ENCODE data around the gene MRPS31. TPM values are rescaled to one million over a fixed set of nuclear protein-coding genes. Genes with fewer than 3 reads are reported as not detected.

Gene MRPS31
- polyA plus RNA-seq, 1 donor (not counting 4 experiments of a cell fraction or from before 2014, with no cell fraction given): 27.2 TPM

DNA sequence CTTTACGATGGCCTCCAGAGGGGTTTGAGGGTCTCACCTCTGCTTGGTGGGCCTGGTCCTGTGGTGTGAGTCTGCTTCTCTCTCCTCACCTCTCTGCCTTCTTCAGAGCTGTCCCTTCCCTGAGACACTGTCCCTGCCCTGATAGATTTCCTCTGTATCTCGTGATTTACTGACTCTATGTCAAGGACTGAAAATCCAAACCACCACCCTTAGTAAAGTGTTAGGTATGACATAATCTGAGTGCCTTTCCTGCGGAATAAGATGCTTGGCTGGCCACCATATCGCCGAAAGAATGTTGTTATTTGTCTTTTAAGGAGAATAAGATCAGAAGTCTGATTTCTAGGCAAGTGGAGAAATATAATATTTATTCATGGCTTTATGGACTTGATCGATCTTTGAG lies 25.7 kb upstream of the MRPS31 start:
- no peak for FAIRE-seq
- H3K4me3 ChIP-seq (ENCODE audit: control insufficient read depth in 2 of 3, extremely low read depth in 1 of 3, insufficient read depth in 2 of 3, low read depth in 1 of 3, low read length in 3 of 3): no peak overlapping the region

DNA sequence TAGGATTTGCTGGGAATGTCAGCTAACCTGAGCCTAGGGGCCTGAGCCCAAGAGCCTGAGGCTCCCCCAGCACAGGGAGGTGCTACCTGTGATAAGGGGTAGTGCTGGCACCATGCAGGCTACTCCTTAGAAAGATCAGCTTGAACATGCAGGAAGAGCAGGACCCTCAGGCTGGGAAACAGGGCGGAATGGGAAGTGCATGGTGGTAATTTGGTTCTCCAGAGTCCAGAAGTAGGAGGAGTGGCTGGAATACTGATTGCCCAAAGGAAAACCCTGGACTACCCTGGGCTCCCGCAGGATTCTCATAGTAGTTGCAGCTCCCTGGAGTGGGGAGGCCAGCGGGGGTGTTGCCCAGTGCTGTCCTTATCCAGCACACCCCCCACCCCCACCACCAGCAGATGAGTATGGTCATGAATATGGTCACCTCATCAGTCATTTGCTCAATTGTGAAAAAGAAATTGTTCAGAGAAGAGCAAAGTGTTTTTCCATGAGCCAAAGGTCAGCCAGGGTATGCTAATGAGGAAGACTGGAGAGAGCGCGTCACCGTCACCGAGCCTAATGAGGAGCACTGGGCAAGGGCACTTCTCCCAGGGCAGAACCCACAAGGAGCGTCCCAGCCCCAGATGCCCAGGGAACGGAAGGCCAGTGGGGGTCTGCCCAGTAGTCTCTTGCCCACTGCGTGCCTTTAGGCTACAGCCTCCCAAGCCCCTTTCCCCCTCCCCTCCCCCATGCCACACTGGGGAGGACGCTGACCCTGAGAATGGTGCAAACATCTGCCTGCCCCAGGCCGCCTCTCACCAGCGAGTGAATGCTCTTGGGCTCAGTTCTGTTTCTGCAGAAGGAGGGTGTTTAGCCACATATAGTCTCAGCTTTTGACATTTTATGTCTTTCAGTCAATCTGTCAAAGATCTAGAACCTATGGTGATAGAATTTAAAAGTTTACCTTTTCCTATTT lies 23.7 kb upstream of the MRPS31 start:
- Histone ChIP-seq H3K9me3 (ENCODE audit: control insufficient read depth, low read depth, low read length) (no peaks in the 10 kb centered on the region), H3K4me3 (ENCODE audit: control insufficient read depth in 2 of 3, extremely low read depth in 1 of 3, insufficient read depth in 2 of 3, low read depth in 1 of 3, low read length in 3 of 3) (no peak overlapping the region), H4K20me1 (ENCODE audit: control insufficient read depth, extremely low read depth, insufficient read depth, low read length) (no peaks in the 10 kb centered on the region), H3K4me2 (ENCODE audit: control insufficient read depth, extremely low read depth, insufficient read depth, low read depth, low read length) (no peak overlapping the region), H3K27me3 (ENCODE audit: control insufficient read depth, extremely low read depth, insufficient read depth, low read length) (no peaks in the 10 kb centered on the region), H3K4me1 (ENCODE audit: control insufficient read depth, extremely low read depth, insufficient read depth, low read length) (peaks cover 7% of the 10 kb centered on the region), H3K9me1 (ENCODE audit: control insufficient read depth, extremely low read depth, insufficient read depth, low read length) (no peaks in the 10 kb centered on the region), H3K27ac (ENCODE audit: control insufficient read depth, insufficient read depth, low read length) (no peak overlapping the region), H3K79me2 (ENCODE audit: control insufficient read depth, insufficient read depth, low read length) (peaks cover 12% of the 10 kb centered on the region), H2AFZ (ENCODE audit: control insufficient read depth, low read length) (no peak overlapping the region), H3K9ac (ENCODE audit: control insufficient read depth, extremely low read depth, insufficient read depth, low read length) (no peak overlapping the region), H3K36me3 (ENCODE audit: control insufficient read depth in 2 of 2, extremely low read depth in 1 of 2, insufficient read depth in 2 of 2, low read length in 2 of 2) (peaks cover 9 to 15% of the 10 kb centered on the region in 2 experiments)
- FAIRE-seq: no peak
- no peak for DNase-seq (ENCODE audit: low read depth, low spot score)
- TF ChIP-seq, protein P1, sequence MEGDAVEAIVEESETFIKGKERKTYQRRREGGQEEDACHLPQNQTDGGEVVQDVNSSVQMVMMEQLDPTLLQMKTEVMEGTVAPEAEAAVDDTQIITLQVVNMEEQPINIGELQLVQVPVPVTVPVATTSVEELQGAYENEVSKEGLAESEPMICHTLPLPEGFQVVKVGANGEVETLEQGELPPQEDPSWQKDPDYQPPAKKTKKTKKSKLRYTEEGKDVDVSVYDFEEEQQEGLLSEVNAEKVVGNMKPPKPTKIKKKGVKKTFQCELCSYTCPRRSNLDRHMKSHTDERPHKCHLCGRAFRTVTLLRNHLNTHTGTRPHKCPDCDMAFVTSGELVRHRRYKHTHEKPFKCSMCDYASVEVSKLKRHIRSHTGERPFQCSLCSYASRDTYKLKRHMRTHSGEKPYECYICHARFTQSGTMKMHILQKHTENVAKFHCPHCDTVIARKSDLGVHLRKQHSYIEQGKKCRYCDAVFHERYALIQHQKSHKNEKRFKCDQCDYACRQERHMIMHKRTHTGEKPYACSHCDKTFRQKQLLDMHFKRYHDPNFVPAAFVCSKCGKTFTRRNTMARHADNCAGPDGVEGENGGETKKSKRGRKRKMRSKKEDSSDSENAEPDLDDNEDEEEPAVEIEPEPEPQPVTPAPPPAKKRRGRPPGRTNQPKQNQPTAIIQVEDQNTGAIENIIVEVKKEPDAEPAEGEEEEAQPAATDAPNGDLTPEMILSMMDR (optimal IDR thresholded peaks at IDR 0.05 in 1 of 3, IDR thresholded peaks at IDR 0.05 in 1 of 3, conservative IDR thresholded peaks at IDR 0.05 in 1 of 3; ENCODE audit: extremely low read depth in 1 of 3, insufficient read depth in 2 of 3, low read length in 3 of 3): no peak
- no peak for TF ChIP-seq EZH2 (IDR thresholded peaks at IDR 0.05; ENCODE audit: low read length)
- dilution Hi-C loops (cut with MboI; ENCODE audit: extremely low pct_ligation_motif_present, low sequenced_read_pairs): no loop called here

More for the DNA sequence above, 25.7 kb upstream of the MRPS31 start:
- dilution Hi-C loops (cut with MboI; ENCODE audit: extremely low pct_ligation_motif_present, low sequenced_read_pairs): no loop called here
- DNase-seq (ENCODE audit: low read depth, low spot score): no peak
- Histone ChIP-seq H3K9ac (ENCODE audit: control insufficient read depth, extremely low read depth, insufficient read depth, low read length) (no peak overlapping the region), H3K9me3 (ENCODE audit: control insufficient read depth, low read depth, low read length) (no peaks in the 10 kb centered on the region), H3K9me1 (ENCODE audit: control insufficient read depth, extremely low read depth, insufficient read depth, low read length) (no peaks in the 10 kb centered on the region), H3K4me2 (ENCODE audit: control insufficient read depth, extremely low read depth, insufficient read depth, low read depth, low read length) (no peak overlapping the region), H3K4me1 (ENCODE audit: control insufficient read depth, extremely low read depth, insufficient read depth, low read length) (no peaks in the 10 kb centered on the region), H3K79me2 (ENCODE audit: control insufficient read depth, insufficient read depth, low read length) (peaks cover 2% of the 10 kb centered on the region), H3K36me3 (ENCODE audit: control insufficient read depth in 2 of 2, extremely low read depth in 1 of 2, insufficient read depth in 2 of 2, low read length in 2 of 2) (peaks cover 12 to 15% of the 10 kb centered on the region in 2 experiments), H2AFZ (ENCODE audit: control insufficient read depth, low read length) (no peak overlapping the region), H3K27ac (ENCODE audit: control insufficient read depth, insufficient read depth, low read length) (no peak overlapping the region), H4K20me1 (ENCODE audit: control insufficient read depth, extremely low read depth, insufficient read depth, low read length) (no peaks in the 10 kb centered on the region), H3K27me3 (ENCODE audit: control insufficient read depth, extremely low read depth, insufficient read depth, low read length) (no peaks in the 10 kb centered on the region)
- TF ChIP-seq, protein P1 (optimal IDR thresholded peaks at IDR 0.05 in 1 of 3, IDR thresholded peaks at IDR 0.05 in 1 of 3, conservative IDR thresholded peaks at IDR 0.05 in 1 of 3; ENCODE audit: extremely low read depth in 1 of 3, insufficient read depth in 2 of 3, low read length in 3 of 3): no peak
- no peak for TF ChIP-seq EZH2 (IDR thresholded peaks at IDR 0.05; ENCODE audit: low read length)

All from keratinocyte (primary cell).